H1 (cell line): ENCODE results near the gene NOTCH4. TPM values are rescaled to one million over a fixed set of nuclear protein-coding genes. Genes with fewer than 3 reads are reported as not detected.
A peak's percentile ranks its signal among the peaks of the same experiment; 100 is the strongest.

Experiments
- CHD1 ChIP-seq: IDR thresholded peaks from 2 replicates; pipeline ENCODE4 v1.6.1; 2012; ENCODE audit warnings: low read depth, low read length, improper control_type of control experiment
- POLR2AphosphoS5 ChIP-seq: IDR thresholded peaks from 2 replicates; pipeline ENCODE4 v1.6.1; 2011; ENCODE audit warnings: low read depth, low read length
- POU5F1 ChIP-seq: IDR thresholded peaks from 2 replicates; pipeline ENCODE4 v1.6.1; 2011; ENCODE audit warnings: low read depth, mild to moderate bottlenecking, low read length, moderate library complexity
- TEAD4 ChIP-seq: IDR thresholded peaks from 2 replicates; pipeline ENCODE4 v1.6.1; 2012; ENCODE audit warnings: low read depth, low read length, inconsistent platforms, mixed read lengths
- polyA plus RNA-seq, 7 experiments: library from polyadenylated mRNA; depleted of rRNA in 3 of 7; stranded (reverse) in 5 of 7; unstranded in 2 of 7; fragments of >200 nt in 5 of 7; fragments of 200-250 nt in 2 of 7; gene quantifications; 1 replicate in 5 of 7; 2 replicates in 1 of 7; 4 replicates in 1 of 7; pipeline versions ENCODE4 v1.2.1 to v1.2.3, GENCODE V29; 2011 to 2013; ENCODE audit warnings: missing spikeins in 2 of 7, mixed read lengths in 2 of 7
- total RNA-seq: library from RNA; stranded (reverse); fragmentation: NEBNext Ultra II Directional; extraction: Animal tissue kit (Norgen Biotek cat#: 25700); gene quantifications from 2 replicates; pipeline ENCODE4 v1.2.1, GENCODE V29; 2021
- TF ChIP-seq, protein P1 (sequence below), 3 experiments: IDR thresholded peaks; 1 replicate in 2 of 3; 2 replicates in 1 of 3; pipeline versions ENCODE4 v1.5.1 to v1.6.1; 2011; ENCODE audit warnings: low read length in 3 of 3, mild to moderate bottlenecking in 3 of 3, inconsistent platforms in 2 of 3, low read depth in 1 of 3, moderate library complexity in 1 of 3; ENCODE audit not compliant: insufficient read depth in 1 of 3; ENCODE audit errors: control extremely low read depth in 1 of 3

NOTCH4 gene
- total and polyA plus RNA-seq, 2 of the 8 experiments (the other 6 are each of a cell fraction or from before 2014, with no cell fraction given) = 1.9 to 2.8 TPM

DNA sequence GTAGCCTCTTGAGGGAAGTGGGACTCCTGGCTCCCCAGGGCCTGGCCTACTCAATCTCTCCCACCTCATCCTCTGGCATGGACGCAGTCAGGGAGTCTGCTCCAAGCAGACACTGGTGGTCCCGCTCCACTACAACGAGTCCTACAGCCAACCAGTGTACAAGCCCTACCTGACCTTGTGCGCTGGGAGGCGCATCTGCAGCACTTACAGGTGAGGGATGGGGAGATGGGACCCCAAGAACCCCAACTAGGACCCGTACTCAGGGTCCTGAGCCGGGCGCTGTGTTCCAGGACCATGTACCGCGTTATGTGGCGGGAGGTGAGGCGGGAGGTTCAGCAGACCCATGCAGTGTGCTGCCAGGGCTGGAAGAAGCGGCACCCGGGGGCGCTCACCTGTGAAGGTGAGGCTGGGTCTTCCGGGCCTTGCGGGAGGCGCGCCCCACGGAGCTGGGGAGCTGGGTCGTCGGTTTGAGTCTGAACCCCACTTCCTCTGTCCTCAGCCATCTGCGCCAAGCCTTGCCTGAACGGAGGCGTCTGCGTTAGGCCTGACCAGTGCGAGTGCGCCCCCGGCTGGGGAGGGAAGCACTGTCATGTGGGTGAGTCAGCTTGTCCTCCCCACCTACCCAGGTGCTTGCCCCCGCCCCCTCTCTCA, 57.3 kb downstream of the NOTCH4 start (continued):
- TF ChIP-seq, protein P1, sequence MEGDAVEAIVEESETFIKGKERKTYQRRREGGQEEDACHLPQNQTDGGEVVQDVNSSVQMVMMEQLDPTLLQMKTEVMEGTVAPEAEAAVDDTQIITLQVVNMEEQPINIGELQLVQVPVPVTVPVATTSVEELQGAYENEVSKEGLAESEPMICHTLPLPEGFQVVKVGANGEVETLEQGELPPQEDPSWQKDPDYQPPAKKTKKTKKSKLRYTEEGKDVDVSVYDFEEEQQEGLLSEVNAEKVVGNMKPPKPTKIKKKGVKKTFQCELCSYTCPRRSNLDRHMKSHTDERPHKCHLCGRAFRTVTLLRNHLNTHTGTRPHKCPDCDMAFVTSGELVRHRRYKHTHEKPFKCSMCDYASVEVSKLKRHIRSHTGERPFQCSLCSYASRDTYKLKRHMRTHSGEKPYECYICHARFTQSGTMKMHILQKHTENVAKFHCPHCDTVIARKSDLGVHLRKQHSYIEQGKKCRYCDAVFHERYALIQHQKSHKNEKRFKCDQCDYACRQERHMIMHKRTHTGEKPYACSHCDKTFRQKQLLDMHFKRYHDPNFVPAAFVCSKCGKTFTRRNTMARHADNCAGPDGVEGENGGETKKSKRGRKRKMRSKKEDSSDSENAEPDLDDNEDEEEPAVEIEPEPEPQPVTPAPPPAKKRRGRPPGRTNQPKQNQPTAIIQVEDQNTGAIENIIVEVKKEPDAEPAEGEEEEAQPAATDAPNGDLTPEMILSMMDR (IDR thresholded peaks at IDR 0.05; ENCODE audit: control extremely low read depth in 1 of 3, insufficient read depth in 1 of 3, low read depth in 1 of 3, low read length in 3 of 3) = peak in 2 of 3 experiments; percentile 67 to 71; a peak in 3 of 4 replicates
- TF ChIP-seq POU5F1 = no peak
- TF ChIP-seq POLR2AphosphoS5 = peak; percentile 42; the same call in 1 of the 2 replicates
- TF ChIP-seq TEAD4 = no peak
- TF ChIP-seq CHD1 = no peak
